Neural progenitor cell (in vitro differentiated cells): ENCODE data around the gene LDLRAD2.

Experiments
- EZH2 ChIP-seq: fragments of 200-600 bp; sonication (generic); IDR thresholded peaks from 2 replicates; pipeline ENCODE4 v1.6.1; 2017; ENCODE audit warnings: antibody characterized with exemption, mild to moderate bottlenecking, moderate library complexity
- TF ChIP-seq, protein P1 (sequence below): fragments of 200-600 bp; sonication (generic); IDR thresholded peaks from 2 replicates; pipeline ENCODE4 v1.5.1; 2017; ENCODE audit warnings: antibody characterized with exemption, mild to moderate bottlenecking

DNA sequence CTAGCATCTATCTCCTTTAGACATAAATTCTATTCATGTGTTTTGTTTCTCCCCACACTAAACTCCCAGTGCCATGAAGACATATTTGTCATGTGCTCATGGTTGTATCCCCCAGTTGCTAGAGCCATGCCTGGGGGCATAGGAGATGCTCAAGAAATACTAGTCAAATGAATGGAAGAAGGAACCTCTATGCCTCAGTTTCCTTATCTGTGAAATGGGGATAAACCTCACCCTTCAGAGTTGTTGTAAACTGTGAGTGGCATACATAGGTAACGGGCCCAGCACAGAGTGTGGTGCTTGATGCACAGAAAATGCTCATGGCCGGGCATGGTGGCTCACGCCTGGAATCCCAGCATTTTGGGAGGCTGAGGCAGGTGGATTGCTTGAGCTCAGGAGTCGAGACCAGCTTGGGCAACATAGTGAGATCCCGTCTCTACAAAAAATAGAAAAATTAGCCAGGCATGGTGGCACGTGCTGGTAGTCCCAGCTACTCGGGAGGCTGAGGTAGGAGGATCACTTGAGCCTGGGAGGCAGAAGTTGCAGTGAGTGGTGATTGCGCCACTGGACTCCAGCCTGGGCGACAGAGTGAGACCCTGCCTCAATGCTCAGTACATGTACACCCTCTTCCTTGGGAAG is 8.7 kb downstream of the LDLRAD2 start:
- no peak for TF ChIP-seq EZH2
- TF ChIP-seq, protein P1, sequence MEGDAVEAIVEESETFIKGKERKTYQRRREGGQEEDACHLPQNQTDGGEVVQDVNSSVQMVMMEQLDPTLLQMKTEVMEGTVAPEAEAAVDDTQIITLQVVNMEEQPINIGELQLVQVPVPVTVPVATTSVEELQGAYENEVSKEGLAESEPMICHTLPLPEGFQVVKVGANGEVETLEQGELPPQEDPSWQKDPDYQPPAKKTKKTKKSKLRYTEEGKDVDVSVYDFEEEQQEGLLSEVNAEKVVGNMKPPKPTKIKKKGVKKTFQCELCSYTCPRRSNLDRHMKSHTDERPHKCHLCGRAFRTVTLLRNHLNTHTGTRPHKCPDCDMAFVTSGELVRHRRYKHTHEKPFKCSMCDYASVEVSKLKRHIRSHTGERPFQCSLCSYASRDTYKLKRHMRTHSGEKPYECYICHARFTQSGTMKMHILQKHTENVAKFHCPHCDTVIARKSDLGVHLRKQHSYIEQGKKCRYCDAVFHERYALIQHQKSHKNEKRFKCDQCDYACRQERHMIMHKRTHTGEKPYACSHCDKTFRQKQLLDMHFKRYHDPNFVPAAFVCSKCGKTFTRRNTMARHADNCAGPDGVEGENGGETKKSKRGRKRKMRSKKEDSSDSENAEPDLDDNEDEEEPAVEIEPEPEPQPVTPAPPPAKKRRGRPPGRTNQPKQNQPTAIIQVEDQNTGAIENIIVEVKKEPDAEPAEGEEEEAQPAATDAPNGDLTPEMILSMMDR: no peak
